OCI-LY7 (cell line): Measurements from ENCODE around the gene GRWD1.
"Not testable (repeated sequence)": the region's sequence is repeated elsewhere in the genome, so short reads cannot be mapped to it uniquely, and the experiment has no call there.

Experiments used
- CTCF ChIP-seq: fragments of 200-600 bp; sonication (generic); conservative IDR thresholded peaks from 2 replicates; pipeline ENCODE4 v1.5.1; 2014; ENCODE audit warnings: mild to moderate bottlenecking, antibody characterized with exemption, low read length, moderate library complexity, mixed read lengths
- EZH2phosphoT487 ChIP-seq: fragments of 200-600 bp; sonication (generic); IDR thresholded peaks from 2 replicates; pipeline ENCODE4 v1.6.1; 2018; ENCODE audit warnings: low read depth, borderline replicate concordance, mild to moderate bottlenecking, mixed run types, antibody characterized with exemption, low read length, moderate library complexity, mixed read lengths

- TF ChIP-seq CTCF, EZH2phosphoT487: not testable (repeated sequence)
Measured at GRCh38 chr19:48488478-48488877, 42.7 kb downstream of the GRWD1 start.
